Neuronal stem cell (in vitro differentiated cells): ENCODE measurements around the gene AFG1L.

Experiments
- DNase-seq: peaks from one replicate; pipeline ENCODE4 v3.0.0-alpha.2; 2013; ENCODE audit warnings: low spot score
- H2AFZ ChIP-seq: one replicate; pipeline ENCODE4 v1.6.1; 2013; ENCODE audit warnings: mild to moderate bottlenecking, low read length, inconsistent platforms
- H2AK5ac ChIP-seq: 2 replicates; pipeline ENCODE4 v1.6.1; 2013; ENCODE audit warnings: low read depth, mild to moderate bottlenecking, inconsistent platforms, low read length, moderate library complexity, mixed read lengths
- H2BK120ac ChIP-seq: 2 replicates; pipeline ENCODE4 v1.6.1; 2013; ENCODE audit warnings: low read depth, mild to moderate bottlenecking, inconsistent platforms, low read length, moderate library complexity, mixed read lengths
- H2BK12ac ChIP-seq: one replicate; pipeline ENCODE4 v1.6.1; 2013; ENCODE audit warnings: low read length, inconsistent platforms
- H2BK15ac ChIP-seq: 2 replicates; pipeline ENCODE4 v1.6.1; 2013; ENCODE audit warnings: mild to moderate bottlenecking, low read length, inconsistent platforms, mixed read lengths
- H2BK5ac ChIP-seq: one replicate; pipeline ENCODE4 v1.6.1; 2013; ENCODE audit warnings: inconsistent platforms, mild to moderate bottlenecking, low read length, moderate library complexity
- H3K14ac ChIP-seq: one replicate; pipeline ENCODE4 v1.6.1; 2013; ENCODE audit warnings: low read length, inconsistent platforms
- H3K18ac ChIP-seq: 2 replicates; pipeline ENCODE4 v1.6.1; 2013; ENCODE audit warnings: low read length, inconsistent platforms
- H3K23ac ChIP-seq: 2 replicates; pipeline ENCODE4 v1.6.1; 2013; ENCODE audit warnings: low read depth, mild to moderate bottlenecking, mixed read lengths, low read length, inconsistent platforms; ENCODE audit not compliant: poor library complexity
- H3K27ac ChIP-seq: replicated peaks from 3 replicates; pipeline ENCODE4 v1.5.1; 2013; ENCODE audit warnings: low read length, inconsistent platforms
- H3K27me3 ChIP-seq, 3 experiments: 2 replicates each; pipeline ENCODE4 v1.6.1; 2013; ENCODE audit warnings: low read length in 3 of 3, mild to moderate bottlenecking in 2 of 3, inconsistent platforms in 1 of 3, low read depth in 1 of 3, mixed read lengths in 1 of 3, moderate library complexity in 1 of 3; ENCODE audit not compliant: control insufficient read depth in 3 of 3, insufficient read depth in 3 of 3
- H3K36me3 ChIP-seq, 2 donors: replicated peaks in 1 of 2; 2 replicates each; pipeline ENCODE4 v1.6.1; 2013; ENCODE audit warnings: low read length in 2 of 2; ENCODE audit not compliant: control insufficient read depth in 2 of 2, insufficient read depth in 2 of 2
- H3K4ac ChIP-seq: 2 replicates; pipeline ENCODE4 v1.6.1; 2013; ENCODE audit warnings: inconsistent platforms, mild to moderate bottlenecking, low read length, moderate library complexity
- H3K4me1 ChIP-seq, 2 donors: 1 replicate in 1 of 2; 2 replicates in 1 of 2; pipeline ENCODE4 v1.6.1; 2013; ENCODE audit warnings: low read length in 2 of 2, low read depth in 1 of 2; ENCODE audit not compliant: control insufficient read depth in 2 of 2, insufficient read depth in 1 of 2
- H3K4me2 ChIP-seq: one replicate; pipeline ENCODE4 v1.6.1; 2013; ENCODE audit warnings: mild to moderate bottlenecking, low read length, inconsistent platforms; ENCODE audit not compliant: insufficient read depth, poor library complexity, severe bottlenecking
- H3K4me3 ChIP-seq, 2 donors: 2 replicates each; pipeline ENCODE4 v1.5.1; 2013; ENCODE audit warnings: low read length in 2 of 2, mild to moderate bottlenecking in 2 of 2, inconsistent platforms in 1 of 2, moderate library complexity in 1 of 2
- H3K79me1 ChIP-seq: one replicate; pipeline ENCODE4 v1.6.1; 2013; ENCODE audit warnings: low read depth, mild to moderate bottlenecking, inconsistent platforms, low read length, moderate library complexity
- H3K9ac ChIP-seq: one replicate; pipeline ENCODE4 v1.6.1; 2013; ENCODE audit warnings: mild to moderate bottlenecking, low read depth, low read length, inconsistent platforms; ENCODE audit not compliant: poor library complexity
- H3K9me3 ChIP-seq, 2 donors: replicated peaks in 1 of 2; 2 replicates each; pipeline versions ENCODE3 to v1.6.1; 2013; ENCODE audit warnings: low read length in 2 of 2, mild to moderate bottlenecking in 2 of 2, inconsistent platforms in 1 of 2, low read depth in 1 of 2, mixed read lengths in 1 of 2, moderate library complexity in 1 of 2; ENCODE audit not compliant: control insufficient read depth in 2 of 2, insufficient read depth in 1 of 2
- H4K8ac ChIP-seq: one replicate; pipeline ENCODE4 v1.6.1; 2013; ENCODE audit warnings: low read depth, mild to moderate bottlenecking, inconsistent platforms, low read length, moderate library complexity
- H4K91ac ChIP-seq: one replicate; pipeline ENCODE4 v1.6.1; 2013; ENCODE audit warnings: low read length, low read depth, mild to moderate bottlenecking, inconsistent platforms; ENCODE audit not compliant: poor library complexity
- WGBS, 2 donors: extraction: QIAGEN DNeasy Blood & Tissue Kit; methylation state at CpG; one replicate each; pipeline ENCODE4 v1.1.7; 2013; ENCODE audit warnings: missing lambda C conversion rate in 2 of 2, mixed read lengths in 1 of 2; ENCODE audit not compliant: insufficient read length in 2 of 2, insufficient replicate concordance in 1 of 2; ENCODE audit errors: extremely low coverage in 2 of 2; 5-methylcytosine and 5-hydroxymethylcytosine counted together

The AFG1L gene

DNA sequence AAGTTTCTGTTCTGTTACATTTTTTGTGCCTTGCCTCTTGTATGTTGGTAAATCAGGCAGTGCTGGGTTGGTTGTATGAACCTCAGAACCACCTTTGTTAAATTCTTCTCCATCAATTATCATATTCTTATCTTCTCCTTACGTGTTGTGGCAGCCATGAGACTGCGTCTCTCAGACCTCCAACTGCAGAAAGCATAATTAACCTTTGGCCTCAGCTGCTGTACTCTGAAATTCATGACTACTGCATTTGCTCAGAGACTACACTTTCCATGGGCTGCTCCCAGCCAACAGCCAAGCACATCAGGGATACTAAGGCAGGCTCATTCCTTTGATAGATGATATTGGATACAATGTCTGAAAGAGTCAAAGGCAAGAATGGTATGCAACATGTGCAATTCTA is 18.9 kb upstream of the AFG1L start:
- H4K8ac ChIP-seq: no peak overlapping the region
- H3K27me3 ChIP-seq: no peaks in the 10 kb centered on the region
- H3K9ac ChIP-seq: peak overlapping the region; percentile 24
- H3K36me3 ChIP-seq: no peaks in the 10 kb centered on the region
- H3K18ac ChIP-seq: no peak overlapping the region
- no peak overlapping the region for H3K4me2 ChIP-seq
- H3K14ac ChIP-seq: no peak overlapping the region
- H3K4ac ChIP-seq: no peak overlapping the region
- H2BK120ac ChIP-seq: no peak overlapping the region
- no peak overlapping the region for H3K23ac ChIP-seq
- H4K91ac ChIP-seq: no peak overlapping the region
- no peak overlapping the region for H3K27ac ChIP-seq
- H3K4me3 ChIP-seq: no peak overlapping the region
- H3K9me3 ChIP-seq: no peaks in the 10 kb centered on the region
- H2AFZ ChIP-seq: no peak overlapping the region
- H2BK12ac ChIP-seq: no peak overlapping the region
- H2BK5ac ChIP-seq: no peak overlapping the region
- no peak for DNase-seq
- H3K79me1 ChIP-seq: no peaks in the 10 kb centered on the region
- no CpG with 5 or more reads among the region's 2 CpGs for WGBS, 2 donors
- H3K4me1 ChIP-seq: peaks cover 0 to 2% of the 10 kb centered on the region in 2 donors
- H2AK5ac ChIP-seq: no peak overlapping the region
- H2BK15ac ChIP-seq: no peak overlapping the region

DNA sequence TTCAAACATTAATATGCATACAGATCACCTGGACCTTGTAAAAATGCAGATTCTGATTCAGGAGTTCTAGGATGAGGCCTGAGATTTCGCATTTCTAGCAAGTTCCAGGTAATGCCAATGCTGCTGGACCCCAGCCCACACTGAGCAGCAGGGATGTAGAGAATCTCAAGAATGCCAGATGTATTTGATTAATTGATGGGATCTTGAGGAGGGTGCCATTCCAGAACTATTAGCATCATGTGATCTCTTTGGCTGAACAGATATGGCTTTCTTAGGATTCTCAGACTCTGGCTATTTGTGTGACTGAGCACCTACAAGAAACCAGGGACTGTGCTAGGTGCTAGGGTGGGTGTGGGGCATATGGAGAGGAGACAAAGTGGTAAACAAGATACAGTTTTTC is 17.6 kb upstream of the AFG1L start:
- no CpG with 5 or more reads among the region's 1 CpG for whole genome bisulfite sequencing, 2 donors
- no peak overlapping the region for H3K14ac ChIP-seq
- H3K4me3 ChIP-seq: no peak overlapping the region
- DNase-seq: no peak
- H2BK5ac ChIP-seq: no peak overlapping the region
- H3K36me3 ChIP-seq: no peaks in the 10 kb centered on the region
- H3K9me3 ChIP-seq: no peaks in the 10 kb centered on the region
- H2AK5ac ChIP-seq: no peak overlapping the region
- peaks cover 0 to 2% of the 10 kb centered on the region in 2 donors for H3K4me1 ChIP-seq
- no peaks in the 10 kb centered on the region for H3K79me1 ChIP-seq
- H4K8ac ChIP-seq: no peak overlapping the region
- H3K4ac ChIP-seq: no peak overlapping the region
- H3K23ac ChIP-seq: no peak overlapping the region
- no peak overlapping the region for H3K18ac ChIP-seq
- no peak overlapping the region for H3K9ac ChIP-seq
- no peak overlapping the region for H4K91ac ChIP-seq
- no peak overlapping the region for H2AFZ ChIP-seq
- no peaks in the 10 kb centered on the region for H3K27me3 ChIP-seq
- no peak overlapping the region for H2BK12ac ChIP-seq
- no peak overlapping the region for H2BK120ac ChIP-seq
- no peak overlapping the region for H3K4me2 ChIP-seq
- no peak overlapping the region for H3K27ac ChIP-seq
- no peak overlapping the region for H2BK15ac ChIP-seq

DNA sequence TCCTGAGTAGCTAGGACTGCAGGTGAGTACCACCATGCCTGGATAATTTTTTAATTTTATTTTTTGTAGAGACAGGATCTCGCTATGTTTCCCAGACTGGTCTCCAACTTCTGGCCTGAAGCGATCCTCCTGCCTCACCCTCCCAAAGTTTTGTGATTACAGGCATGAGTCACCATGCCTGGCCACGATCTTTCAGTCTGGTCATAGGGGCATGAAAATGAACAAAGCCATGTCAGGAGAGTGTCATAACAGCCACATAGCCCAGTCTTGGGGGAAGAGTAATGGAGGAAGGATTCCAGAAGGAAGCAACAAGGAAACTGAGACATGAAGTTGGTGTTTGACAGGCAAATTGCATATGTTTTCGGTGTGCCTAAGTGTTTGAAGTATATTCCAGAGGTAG is 17.0 kb upstream of the AFG1L start:
- H3K4me3 ChIP-seq: no peak overlapping the region
- H2AFZ ChIP-seq: peak overlapping the region; percentile 27
- no peak overlapping the region for H2BK15ac ChIP-seq
- H2BK5ac ChIP-seq: no peak overlapping the region
- no peak overlapping the region for H4K8ac ChIP-seq
- H2BK12ac ChIP-seq: no peak overlapping the region
- no peak overlapping the region for H4K91ac ChIP-seq
- H3K23ac ChIP-seq: no peak overlapping the region
- H2BK120ac ChIP-seq: no peak overlapping the region
- no peaks in the 10 kb centered on the region for H3K36me3 ChIP-seq
- H3K79me1 ChIP-seq: no peaks in the 10 kb centered on the region
- H3K27ac ChIP-seq: no peak overlapping the region
- DNase-seq: no peak
- WGBS, 2 donors: no CpG with 5 or more reads among the region's 4 CpGs
- H3K14ac ChIP-seq: no peak overlapping the region
- H3K27me3 ChIP-seq: no peaks in the 10 kb centered on the region
- no peak overlapping the region for H3K4ac ChIP-seq
- no peak overlapping the region for H3K18ac ChIP-seq
- H3K4me1 ChIP-seq: peaks cover 0 to 2% of the 10 kb centered on the region in 2 donors
- no peaks in the 10 kb centered on the region for H3K9me3 ChIP-seq
- no peak overlapping the region for H3K9ac ChIP-seq
- H3K4me2 ChIP-seq: no peak overlapping the region
- no peak overlapping the region for H2AK5ac ChIP-seq

GRCh38 chr6:108285381-108285780 is 9.5 kb upstream of the AFG1L start:
- Histone ChIP-seq H2BK12ac (no peak overlapping the region), H3K23ac (no peak overlapping the region), H3K4me3 (no peak overlapping the region), H3K4me2 (no peak overlapping the region), H3K14ac (no peak overlapping the region), H2AK5ac (no peak overlapping the region), H2BK15ac (no peak overlapping the region), H3K4ac (no peak overlapping the region), H2BK120ac (no peak overlapping the region), H3K9ac (no peak overlapping the region), H2BK5ac (no peak overlapping the region), H3K18ac (no peak overlapping the region), H3K27ac (no peak overlapping the region), H2AFZ (no peak overlapping the region), H4K8ac (no peak overlapping the region), H3K4me1 (no peaks in the 10 kb centered on the region), H3K79me1 (no peaks in the 10 kb centered on the region), H3K9me3 (peaks cover 0 to 1% of the 10 kb centered on the region in 2 donors), H4K91ac (no peak overlapping the region), H3K36me3 (no peaks in the 10 kb centered on the region), H3K27me3 (no peaks in the 10 kb centered on the region)
- DNase-seq: no peak
